Measurements from ENCODE around the gene ALK. TPM values are rescaled to one million over a fixed set of nuclear protein-coding genes. Genes with fewer than 3 reads are reported as not detected.

ALK gene
- total RNA-seq, 1 donor from 2014 or later, result 1.0 TPM

DNA sequence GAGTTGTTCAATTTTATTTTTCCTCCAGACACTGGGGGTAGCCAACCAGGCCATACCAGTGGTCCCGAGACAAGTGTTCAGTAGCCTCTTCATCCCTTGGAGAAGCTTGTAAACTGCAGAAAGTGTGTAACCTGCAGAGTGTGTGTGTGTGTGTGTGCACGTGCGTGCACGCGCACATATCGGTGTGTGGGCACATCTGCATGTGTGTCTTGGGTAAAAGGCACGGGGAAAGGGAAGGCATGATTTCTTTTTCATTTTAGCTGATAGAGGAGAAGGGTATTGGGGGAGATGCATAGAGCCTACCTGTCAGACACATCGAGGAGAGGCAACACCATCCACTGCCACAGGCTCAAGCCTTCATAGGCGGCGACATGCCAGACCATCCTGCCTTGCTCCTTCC, 624.8 kb downstream of the ALK start:
- DNase-seq (ENCODE audit: low spot score), result peak; percentile 55

DNA sequence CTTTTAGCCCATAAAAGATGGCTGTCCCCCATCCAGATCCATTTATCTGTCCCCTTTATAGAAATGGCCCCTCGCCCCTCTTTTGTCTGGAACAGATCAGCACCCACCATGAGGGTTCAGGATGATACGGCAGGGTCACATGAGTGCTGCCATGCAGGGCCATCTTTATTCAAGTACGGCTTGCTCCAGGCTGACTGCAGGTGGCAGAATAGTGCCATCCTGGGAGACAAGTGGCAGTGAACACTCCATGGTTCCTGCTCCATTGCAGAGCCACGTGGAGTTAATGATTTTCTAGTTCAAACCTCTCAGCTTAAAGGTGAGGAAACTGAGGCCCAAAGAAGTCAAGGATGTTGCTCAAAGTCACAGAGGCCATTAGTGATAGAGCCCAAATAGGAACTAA, 625.5 kb downstream of the ALK start:
- DNase-seq (ENCODE audit: low spot score), result no peak

DNA sequence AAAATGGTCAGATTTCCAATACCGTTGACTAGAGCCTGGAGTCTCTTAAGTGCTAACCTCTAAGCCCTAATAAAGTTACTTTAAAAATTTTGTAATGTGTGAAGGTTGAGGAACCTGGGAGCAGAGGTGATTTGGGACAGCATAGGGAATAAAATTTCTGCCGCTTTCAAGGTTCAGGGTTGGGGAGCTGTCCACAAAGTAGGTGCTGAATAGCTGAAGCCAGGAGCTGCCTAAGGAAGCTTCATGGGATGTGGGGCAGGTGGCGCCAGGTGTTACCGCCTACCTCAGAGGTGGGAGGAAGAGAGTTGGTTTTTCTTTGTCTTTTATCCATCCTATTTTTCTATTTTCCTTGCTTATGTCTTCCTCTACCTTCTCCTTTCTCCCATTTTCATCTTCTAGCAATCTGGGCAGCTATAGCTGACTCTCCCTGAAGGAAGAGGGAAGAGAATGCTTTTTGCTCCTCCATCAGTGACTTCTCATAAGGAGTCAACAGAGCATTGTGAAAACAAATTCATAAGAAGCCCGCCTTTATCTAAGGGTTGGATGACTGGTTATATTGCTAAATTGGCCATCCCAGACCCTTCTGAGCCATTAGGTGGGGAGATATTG, 627.5 kb downstream of the ALK start:
- DNase-seq (ENCODE audit: low spot score), result no peak

DNA sequence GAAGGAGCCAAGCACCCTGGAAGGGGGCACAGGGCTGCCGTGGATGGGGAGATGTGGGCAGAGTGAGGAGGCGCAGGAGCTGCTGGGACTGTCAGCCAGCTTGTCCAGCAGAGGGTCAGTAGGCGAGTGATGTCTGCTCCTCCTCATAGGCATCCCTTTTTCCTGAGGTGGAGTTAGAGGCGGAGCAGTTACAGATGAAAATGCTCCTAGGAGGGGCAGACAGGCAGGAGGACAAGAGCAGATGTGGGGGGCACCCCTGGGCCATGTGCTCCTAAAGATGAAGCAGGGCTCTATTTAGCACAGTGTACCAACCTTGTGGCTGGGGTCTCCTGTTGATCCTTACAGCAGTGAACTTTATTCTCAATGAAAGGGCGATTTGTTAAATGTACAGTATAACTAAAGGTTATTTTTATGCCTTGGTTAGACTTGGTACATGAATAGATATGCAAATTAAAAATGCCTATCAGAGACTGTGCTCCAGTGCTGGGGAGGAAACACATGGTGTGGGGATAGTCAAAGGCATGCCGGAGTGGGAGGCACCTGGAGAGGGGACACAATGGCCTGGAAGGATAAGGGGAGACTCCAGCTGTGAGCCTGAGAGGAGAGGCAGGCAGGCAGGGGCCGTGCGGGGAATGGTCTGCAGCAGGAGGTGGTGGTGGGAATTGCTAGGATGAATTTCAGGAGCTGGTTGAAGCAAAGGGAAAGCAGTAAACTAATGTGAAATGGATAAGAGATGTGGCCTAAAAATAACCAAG, 630.9 kb downstream of the ALK start:
- peak; percentile 55 for DNase-seq (ENCODE audit: low spot score)

DNA sequence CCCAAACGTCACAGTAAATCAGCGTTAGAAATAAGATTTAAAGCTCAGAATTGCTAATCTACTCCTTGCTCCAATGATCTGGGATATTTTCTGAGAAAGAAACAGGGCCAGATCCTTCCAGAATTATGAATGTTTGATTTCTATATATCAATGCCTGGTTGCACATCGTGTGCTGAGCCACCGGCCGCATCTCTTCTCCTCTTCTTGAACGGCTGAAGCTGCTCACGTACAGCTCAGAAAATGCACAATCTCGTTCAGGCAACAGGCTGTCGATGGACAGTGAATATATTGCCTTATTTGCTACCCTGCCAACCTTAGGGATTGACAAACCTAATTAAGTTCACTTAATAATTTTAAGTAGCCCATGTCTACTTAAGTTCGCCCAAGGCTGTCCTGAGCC, 636.7 kb downstream of the ALK start:
- peak; percentile 65 for DNase-seq (ENCODE audit: low spot score)

DNA sequence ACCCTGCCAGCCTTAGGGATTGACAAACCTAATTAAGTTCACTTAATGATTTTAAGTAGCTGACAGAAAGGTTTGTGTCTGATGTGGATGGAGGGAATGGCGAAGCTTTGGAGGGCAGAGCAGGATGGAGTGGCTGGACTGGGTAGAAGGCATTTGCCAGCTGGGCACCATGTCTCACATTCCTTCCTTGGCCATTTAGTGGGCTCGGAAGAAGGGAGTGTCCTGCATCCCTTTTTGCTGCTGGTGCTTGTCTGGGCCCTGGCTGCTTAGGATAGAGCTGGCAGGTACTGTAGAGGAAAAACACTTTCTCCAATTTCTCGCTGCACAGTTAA, 639.5 kb downstream of the ALK start:
- no peak for DNase-seq (ENCODE audit: low spot score)

DNA sequence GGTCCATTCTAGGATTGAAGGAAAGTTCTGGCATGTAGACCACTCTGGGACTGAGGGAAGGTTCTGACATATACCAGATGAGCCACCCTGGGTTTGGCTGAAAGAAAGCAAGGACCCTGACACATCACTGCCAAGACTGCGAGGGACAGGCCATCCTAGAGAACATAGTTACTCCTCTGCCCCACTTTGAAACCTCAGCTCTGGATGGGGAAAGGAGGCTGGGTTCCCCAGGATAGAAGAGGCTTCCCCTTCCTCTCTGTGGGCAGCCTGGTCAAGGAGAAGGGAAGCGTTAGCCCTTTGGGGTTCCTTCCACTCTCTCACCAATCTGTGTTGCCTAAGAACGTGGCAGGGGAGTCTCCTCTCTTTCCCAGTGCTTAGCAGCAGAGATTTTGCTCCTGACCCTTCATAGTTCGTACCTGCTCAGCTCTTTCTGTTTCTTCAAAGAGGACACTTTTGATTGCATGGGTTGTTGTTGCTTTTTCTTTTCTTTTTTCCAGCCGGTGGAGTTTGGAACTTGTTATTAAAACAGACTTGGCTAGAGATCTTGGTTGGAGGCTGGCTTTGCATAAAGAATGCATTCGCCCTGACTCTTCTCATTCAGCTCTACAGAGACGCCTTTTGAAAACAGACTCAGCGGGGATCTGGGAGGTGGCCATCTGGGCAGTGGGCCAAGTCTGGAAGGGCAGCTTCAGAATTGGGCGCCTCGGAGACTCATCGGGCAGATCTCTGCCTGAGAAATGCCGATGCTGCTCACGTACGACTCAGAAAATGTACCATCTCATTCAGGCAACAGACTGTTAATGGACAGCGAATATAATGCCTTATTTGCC, 640.1 kb downstream of the ALK start:
- peak; percentile 87 for DNase-seq (ENCODE audit: low spot score)

DNA sequence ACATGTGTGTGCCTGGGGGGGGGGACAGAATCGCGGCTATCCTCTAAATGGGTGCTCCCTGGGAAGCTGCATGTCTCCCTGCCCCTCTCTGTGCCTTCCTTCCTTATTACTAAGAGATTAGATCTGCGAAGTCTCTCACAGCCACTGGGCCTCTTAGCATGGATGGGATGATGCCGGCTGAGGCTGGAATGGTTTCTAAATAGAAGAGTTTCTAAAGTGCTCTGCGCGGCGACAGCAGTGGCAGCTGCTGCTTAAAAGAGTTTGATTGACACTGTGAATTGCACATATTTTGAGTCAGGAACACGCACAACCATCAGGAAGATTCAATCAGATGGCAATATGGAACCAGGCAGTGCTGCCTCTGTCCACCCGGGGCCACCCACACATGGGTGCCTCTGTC, 642.4 kb downstream of the ALK start:
- no peak for DNase-seq (ENCODE audit: low spot score)

DNA sequence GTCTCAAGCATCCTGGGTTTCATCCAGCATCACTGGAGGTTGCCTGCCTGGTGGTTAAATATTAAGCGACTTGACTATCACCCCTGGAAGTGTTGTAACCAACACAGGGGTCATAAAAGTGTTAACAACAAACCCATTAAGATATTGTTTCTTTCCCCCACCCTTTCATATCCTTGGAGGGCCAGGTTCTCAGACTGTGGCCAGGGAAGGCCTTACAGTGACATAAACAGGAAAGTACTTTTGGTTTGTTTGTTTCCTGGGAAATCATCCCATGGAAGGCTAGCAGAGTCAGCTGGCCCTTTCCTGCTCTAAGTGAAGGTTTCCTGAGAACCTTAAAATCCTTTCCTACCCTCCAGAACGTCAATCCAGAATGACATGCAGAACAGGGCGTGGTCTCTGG, 645.2 kb downstream of the ALK start:
- peak; percentile 14 for DNase-seq (ENCODE audit: low spot score)

DNA sequence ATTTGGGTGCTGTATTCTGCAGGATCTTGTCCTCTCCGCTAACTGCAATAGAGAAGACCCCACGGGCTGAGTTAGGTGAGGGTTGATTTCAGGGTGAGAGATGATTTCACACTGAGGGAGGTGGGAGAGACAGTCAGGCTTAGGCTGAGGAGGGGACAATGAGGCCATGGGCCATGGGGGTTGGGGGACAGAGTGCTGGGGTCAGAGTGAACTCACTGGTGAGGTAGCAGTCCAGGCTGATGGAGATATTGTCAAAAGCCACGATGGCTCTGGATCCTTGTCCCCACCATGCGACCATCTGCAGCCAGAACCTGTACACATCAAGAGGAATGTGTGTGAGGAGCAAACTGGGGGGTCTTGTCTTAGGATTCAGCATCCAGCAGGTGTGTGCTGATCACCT, 646.2 kb downstream of the ALK start:
- peak; percentile 24 for DNase-seq (ENCODE audit: low spot score)

DNA sequence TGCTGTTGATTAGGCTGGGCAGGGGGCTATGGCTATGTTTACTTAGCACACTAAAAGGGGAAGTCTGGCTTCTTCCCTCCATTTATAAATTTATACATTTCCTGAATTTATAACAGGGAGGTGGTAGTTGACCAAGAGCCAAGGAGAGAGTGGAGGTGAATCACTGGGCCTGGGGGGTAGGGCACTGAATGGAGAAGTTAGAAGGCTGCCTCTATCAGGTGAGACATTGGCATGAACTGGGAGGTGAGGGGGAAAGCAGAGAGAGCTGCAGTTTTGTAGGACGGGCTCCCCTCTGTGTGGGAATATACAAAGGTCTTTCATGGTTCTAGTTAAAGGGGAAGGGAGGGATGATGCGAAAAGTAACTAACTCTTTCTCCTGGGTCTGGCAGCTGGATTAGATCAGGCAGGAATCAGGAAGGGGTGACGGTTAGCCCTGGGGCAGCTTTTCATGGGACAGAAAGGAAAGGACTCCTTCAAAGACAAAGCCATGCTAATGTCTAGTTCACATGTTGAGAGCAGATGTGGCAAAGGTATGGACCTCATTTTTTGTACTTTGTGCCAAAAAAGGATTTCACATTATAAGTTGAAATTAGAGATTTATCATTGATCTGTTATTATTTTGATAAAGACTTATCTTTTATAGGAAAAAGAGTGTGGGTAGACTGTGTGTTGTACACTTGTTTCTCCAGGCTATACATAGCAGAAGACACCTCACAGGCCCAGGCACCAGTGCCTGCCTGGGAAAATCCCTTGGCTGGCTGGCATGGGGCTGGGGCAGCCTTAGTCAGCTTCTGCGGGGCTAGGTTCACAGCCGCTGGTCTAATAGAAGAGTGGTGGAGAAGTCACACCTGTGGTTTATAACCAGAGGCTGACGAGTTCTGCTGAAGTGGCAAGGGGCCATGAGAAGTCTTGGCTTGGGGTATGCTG, 647.4 kb downstream of the ALK start:
- peak; percentile 64 for DNase-seq (ENCODE audit: low spot score)

DNA sequence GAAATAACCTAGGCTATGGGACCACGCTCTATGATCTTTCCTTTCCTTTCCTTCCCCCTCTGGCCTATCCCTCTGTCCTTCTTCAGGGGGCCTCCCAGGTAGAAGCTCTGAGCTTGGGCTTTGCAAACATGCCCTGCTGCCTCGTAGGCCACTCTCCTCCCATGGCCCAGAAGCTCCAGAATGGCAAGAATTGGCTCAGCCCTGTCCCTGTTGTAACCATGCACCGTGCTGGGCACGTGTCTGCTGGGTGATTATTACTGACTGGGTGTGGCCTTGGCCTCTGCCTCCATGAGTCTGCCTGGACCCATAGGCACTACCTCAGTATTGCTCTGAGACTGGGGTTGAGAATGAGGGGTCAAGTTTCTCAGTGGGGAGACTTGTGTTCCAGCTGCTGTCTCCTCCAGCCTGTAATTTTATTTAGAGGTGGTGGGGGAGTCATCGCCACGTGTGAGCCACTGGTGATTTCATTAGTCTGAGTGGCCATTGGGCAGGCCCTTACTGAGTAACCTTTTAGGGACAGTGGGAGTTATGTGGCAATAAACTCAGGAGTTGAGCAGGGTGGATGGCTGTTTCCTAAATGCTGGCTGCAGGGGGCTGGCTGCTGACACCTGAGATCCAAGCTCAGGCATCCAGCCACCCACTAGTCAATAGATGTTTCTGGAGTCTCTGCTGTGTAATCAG, 648.2 kb downstream of the ALK start:
- DNase-seq (ENCODE audit: low spot score), result peak; percentile 39

DNA sequence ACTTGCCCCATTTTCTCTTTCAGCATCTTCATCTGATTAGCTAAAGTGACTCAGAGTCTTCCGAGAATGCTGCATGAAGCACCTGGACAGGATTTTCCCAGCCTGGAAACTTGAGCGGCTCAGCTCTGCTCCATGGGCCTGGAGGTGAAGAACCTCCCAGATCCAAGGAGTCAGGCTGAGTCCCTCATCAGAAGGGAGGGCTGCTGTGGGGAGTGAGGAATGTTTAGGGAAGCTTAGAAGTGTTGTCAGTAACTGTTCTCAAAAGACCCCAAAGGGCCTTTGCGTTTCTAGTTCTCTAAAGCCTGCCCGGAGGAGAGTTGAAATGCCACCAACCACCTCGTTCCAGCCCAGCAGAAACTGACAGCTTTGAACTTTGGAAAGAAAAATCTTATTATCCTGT, 649.1 kb downstream of the ALK start:
- peak; percentile 3 for DNase-seq (ENCODE audit: low spot score)

DNA sequence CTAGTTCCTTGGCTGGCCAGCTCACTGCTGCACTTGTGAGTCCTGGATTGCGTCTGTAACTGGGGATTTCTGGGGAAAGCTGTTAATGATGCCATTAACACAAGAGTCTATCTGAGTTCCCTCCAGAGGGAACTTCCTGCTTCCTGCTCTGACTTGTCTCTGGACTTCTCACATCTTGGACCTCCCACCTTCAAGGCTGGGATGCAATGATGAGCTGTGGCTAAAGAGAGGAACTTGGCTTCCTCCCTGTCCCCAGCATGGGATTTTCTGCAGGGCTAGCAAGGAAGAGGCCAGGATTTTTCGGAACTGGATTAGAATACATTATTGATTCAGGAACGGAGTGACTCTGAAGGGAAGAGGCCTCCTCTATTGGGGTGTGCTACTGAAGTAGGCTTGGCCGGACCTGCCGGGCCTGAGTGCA, 650.7 kb downstream of the ALK start:
- DNase-seq (ENCODE audit: low spot score), result peak; percentile 59

DNA sequence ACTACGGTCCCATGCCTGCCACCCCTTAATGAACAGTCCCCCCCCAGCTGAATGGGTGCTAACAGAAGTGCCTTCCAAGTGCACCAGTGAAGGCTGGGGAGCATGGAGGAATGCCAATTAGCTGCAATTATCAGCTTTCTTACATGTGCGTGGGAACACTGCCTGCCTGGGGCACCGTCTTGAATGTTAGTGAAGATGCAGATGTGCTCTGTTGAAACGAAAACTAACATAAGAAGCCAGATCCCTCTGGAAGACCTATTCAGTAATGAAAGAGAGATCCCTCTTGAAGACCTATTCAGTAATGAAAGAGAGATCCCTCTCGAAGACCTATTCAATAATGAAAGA, 651.6 kb downstream of the ALK start:
- DNase-seq (ENCODE audit: low spot score), result no peak

DNA sequence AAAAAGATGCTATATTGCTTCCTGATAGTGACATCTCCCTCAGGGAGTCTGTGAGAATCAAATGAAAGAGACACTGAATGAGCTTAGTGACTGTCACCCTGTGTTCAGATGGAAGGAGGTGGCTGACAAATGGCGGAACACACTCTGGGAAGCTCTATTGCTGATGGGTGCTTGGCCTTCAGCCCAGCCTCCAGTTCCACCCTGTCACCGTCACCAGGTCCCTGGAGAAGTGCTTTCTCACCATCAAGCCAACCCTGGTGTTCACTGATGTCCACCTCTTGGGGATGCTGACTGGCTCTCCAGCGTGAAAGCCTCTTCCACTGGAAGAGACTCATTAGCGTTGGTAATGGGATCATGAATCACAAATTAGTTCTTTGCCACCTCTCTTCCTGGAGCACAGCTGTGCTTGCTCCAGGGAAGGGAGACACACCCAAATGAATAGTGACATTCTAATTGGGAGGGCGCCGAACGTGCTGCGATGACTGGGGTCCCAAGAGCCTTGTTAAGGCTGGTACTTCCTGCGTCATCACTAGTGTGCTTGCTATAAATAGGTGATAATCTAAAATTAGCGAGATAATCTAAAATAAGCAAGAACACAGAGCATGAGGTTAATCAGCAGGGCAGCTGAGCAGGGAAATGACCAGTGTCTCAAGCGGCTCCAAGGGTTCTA, 652.2 kb downstream of the ALK start:
- DNase-seq (ENCODE audit: low spot score), result peak; percentile 51

DNA sequence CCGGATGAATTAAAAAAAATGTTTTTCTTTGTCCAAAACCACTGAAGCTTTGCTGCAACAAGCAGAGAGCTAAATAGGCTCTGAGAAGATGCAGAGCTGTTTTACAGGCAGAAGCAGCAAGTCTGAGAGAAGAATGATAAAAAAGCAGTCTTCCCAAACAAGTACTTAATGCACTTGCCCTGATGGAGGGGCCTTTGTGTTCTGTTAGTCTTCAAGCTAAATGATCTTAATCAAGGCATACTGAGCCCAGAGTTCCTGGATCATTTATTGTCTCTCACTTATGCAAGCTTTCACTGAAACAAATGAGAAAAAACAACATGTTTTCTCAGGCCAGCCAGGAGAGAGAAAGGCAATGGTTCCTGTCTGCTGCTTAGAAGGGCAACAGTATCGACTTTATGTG, 653.7 kb downstream of the ALK start:
- DNase-seq (ENCODE audit: low spot score), result no peak

DNA sequence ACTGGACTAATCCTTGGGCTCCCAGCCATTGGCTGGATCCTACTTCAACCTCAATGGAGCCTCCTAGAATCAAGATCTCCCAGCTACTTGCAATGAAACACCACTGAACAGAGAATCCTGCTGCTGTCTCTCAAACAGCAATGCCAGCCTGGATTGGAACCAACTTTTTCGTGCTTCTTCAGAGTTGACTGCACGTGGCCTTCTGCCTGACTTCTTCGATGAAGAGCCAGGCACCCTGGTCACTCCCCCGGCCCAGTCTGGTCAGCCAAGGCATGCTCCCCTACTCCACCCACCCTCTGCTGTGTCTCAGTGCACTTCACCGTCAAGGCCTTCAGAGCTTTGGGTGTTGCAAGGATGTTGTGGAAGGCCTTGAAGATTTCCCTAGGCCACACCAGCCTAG, 657.5 kb downstream of the ALK start:
- DNase-seq (ENCODE audit: low spot score), result peak; percentile 47

DNA sequence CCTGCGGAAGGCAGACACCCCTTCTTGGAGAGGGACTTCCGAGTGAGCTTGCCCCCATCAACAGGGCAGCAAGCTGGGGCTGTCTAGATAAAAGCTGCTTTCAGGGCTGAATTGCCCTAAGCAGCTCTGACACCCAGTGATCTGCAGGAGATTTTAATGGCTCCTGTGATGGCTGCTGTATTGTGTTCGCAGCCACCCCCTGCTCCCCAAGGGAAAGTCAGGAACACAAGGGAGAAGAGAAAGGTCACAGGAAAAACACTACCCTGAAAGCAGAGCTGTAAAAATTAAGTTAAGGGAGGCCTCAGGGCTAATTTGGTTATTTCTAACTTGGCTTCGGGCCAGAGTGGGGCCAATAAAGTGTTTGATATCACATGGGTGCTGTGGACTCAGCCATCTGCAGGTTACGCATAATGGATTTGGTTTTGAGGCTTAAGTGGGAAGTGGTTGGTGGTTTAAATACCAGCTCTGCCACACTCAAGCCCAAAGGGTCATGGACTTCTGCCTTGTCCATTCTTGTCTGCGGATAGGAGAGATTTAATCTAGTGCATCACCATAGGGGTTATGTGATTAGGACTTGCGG, 658.6 kb downstream of the ALK start:
- peak; percentile 28 for DNase-seq (ENCODE audit: low spot score)

DNA sequence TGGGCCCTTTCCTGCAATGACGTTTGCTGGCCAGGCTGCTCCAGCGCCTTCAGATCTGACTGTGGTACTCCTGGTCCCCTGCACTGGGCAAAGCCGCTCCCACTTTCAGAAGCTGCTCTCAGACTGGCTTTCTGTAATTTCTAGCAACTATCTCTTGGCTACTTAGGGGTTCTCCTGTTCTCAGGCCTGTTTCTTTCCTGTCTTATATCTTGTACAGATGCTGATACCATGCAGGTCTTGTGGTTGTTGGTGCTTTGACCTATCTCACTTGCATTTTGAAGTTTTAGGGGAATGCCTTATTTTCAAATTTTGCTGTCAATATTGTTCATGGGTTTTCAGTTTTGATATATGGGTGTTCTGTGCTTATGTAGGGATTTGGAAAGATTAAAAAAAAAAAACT, 660.4 kb downstream of the ALK start:
- no peak for DNase-seq (ENCODE audit: low spot score)
